Smooth muscle cell of bladder (primary cell): ENCODE data around the gene FOXA1. TPM values are rescaled to one million over a fixed set of nuclear protein-coding genes. Genes with fewer than 3 reads are reported as not detected.

Source experiments
- total RNA-seq: library from RNA; depleted of rRNA; stranded (reverse); fragments of >200 nt; gene quantifications from 2 replicates; pipeline ENCODE4 v1.2.3, GENCODE V29; 2014

The FOXA1 gene
- total RNA-seq = 0.09 TPM in 1 of 2 replicates, not detected in the other

GRCh38 chr14:37594971-37595808, at the start of gene FOXA1, which contains the start of gene TTC6:
FOXA1 (minus strand) TSS chr14:37595249; CDS start chr14:37594972, 277 bp downstream.
TTC6 (plus strand) TSS chr14:37595629; CDS start chr14:37622065, 26,436 bp downstream.

Other genes starting within 250 kb of the FOXA1 start
- gene TTC6, start 380 bp upstream of the FOXA1 start, total RNA-seq = under 0.01 TPM in 1 of 2 replicates, not detected in the other